ENCODE measurements around the gene KRT83.

KRT83 gene

DNA sequence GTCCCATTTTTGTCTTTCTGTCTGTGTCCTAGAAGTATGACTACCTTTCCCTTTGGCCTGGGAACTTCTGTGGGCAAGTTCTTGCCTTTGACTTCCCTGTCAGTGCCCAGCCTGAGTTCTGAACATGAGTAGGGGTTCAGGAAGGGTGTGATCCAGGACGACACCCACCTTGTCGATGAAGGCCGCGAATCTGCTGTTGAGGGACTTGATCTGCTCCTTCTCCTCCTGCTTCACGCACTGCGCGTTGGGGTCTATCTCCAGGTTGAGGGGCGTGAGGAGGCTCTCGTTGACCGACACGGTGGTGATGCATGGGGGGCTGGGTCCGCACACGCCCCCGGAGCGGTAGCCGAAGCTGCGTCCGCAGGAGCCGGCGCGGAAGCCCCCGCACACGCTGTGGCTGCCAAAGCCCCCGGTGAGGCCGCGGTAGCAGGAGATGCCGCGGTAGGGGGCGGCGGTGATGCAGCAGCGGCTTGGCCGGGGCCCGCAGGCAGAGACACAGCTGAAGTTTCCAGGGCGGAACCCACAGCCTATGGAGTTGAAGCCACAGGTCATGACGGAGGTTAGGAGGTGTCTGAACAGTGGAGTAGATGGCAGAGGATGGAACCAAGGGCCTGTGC, at the start of gene KRT83:
KRT83 (minus strand) TSS at position 615 of the 617 bp plus-strand sequence; CDS start at position 552, 63 bp downstream.
- no peak for DNase-seq

DNA sequence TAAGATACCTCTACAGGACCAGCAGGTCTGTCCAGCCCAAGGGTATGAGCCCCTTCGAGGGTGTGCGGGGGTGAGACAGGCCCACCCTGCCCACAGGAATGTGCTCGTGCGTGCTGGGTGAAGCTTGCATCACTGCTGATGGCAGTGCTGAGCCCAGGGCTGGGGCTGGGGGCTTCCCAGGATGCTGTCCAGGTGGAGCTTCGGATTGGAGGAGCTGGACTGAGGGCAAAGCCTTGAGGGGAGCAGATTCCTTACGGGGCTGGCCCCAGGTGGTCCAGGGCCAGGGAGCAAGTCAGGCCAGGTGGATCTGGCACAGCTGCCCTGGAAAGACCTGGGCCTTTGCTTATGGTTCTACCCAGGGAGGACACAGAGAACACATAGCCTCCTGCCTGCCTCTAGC, 48.6 kb upstream of the KRT83 start:
- no peak for DNase-seq

DNA sequence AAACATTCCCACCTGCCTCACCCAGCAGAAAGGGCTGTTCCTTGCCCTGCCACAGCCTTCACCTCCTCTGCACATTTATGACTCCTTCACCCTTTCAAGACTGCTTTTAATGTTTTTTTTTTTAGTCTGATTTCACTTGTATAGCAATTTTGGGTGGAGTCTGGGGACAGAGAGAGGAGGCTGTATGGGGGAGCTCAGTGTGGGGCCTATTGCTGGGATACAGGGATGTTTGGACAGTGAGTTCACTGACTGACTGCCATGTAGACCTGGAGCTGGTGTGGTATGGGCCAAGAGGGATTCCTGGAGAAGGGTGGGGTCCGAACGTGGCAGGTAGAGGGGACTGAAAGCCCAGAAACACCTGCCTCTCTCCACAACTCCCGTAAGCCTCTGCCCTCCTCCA, 48.0 kb upstream of the KRT83 start:
- no peak for DNase-seq

DNA sequence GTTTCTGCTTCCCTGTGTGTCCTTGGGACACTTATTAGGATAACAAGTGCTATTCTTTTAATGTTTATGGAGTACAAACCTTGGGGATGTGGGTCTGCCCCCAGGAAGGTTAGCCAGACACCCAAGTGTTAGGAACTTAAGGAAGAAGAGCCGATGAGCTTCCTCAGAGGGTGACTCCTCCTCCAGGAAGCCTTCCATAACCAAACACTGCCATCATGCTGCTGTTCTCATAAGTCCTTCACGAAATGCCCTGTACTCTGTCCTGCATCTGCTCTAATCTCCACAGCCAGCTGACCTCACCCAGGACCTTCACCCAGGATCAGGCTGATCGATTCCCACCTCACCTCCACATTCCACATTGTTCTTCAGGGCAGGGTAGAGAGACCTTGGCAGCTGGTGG, 47.3 kb upstream of the KRT83 start:
- DNase-seq: no peak

DNA sequence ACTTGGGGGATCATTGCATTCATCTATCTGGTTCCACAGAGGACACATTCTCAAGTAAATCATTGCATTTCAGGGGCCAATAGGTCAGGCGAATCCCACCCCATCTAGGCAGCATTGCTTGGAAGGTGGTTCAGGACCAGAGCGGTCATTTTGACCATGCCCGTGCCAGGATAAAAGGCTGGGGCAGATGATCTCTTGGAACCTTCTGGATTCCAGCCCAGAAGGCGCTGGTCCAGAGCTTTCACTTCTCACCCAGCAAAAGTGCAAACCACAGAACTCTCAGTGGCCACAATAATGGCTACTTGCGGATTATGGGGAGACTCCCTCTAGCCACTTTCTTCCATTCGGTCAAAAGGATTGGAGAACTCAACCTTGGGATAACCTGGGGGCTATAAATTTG, 46.7 kb upstream of the KRT83 start:
- no peak for DNase-seq

DNA sequence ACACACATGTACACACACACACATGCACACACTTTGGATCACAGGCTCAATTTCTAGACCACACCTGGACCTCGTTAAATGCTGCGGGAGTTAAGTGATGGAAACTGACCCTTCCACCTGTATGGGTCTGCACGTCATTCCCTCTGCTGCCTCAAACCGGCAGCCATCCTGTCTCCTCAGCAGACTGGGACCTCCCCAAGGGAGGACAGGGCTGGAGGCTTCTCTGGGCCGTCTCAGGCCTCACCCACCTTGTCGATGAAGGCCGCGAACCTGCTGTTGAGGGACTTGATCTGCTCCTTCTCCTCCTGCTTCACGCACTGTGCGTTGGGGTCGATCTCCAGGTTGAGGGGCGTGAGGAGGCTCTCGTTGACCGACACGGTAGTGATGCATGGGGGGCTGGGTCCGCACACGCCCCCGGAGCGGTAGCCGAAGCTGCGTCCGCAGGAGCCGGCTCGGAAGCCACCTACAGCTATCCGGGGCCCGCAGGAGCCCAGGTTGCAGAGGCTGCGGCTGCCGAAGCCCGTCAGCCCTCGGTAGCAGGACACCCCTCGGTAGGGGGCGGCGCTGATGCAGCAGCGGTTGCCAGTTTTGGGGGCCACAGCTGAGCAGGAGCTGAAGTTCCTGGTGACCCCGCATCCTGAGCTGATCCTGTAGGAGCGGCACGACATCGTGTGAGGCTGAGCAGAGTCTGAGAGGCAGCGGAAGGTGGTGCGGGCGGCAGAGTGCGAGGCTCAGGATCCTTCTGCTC, 45.7 kb upstream of the KRT83 start, which contains the start of gene KRT85:
KRT85 (minus strand) TSS at position 744 of the 748 bp plus-strand sequence; CDS start at position 668, 76 bp downstream.
- DNase-seq: no peak

DNA sequence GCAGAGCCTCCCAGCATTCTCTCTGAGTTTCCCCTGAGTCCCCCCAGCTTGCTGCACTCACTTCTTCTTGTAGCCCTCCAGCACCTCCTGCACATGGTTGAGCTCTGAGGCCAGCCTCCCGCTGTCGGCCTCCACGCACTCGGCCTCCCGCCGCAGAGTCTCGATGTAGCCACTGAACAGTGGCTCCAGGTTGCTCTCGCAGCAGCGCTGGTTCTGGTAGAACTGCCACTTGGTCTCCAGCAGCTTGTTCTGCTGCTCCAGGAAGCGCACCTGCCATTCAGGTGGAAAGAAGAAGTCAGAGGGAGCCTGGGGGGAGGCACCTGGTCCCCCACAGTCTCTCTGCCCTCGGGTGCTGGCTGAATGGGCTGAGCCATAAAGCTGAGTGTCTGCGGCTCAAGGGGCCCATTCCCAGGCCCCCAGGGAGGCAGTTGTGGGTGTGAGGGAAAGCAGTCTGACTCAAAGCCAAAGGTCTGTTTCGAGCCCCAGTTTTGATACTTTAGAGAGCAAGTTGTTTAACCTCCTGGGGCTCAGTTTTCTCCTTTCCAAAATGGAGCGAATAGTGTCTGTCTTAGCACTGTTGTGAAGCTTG, 43.8 kb upstream of the KRT83 start:
- peak in 2 of 3 experiments; percentile 25 to 49 for DNase-seq

DNA sequence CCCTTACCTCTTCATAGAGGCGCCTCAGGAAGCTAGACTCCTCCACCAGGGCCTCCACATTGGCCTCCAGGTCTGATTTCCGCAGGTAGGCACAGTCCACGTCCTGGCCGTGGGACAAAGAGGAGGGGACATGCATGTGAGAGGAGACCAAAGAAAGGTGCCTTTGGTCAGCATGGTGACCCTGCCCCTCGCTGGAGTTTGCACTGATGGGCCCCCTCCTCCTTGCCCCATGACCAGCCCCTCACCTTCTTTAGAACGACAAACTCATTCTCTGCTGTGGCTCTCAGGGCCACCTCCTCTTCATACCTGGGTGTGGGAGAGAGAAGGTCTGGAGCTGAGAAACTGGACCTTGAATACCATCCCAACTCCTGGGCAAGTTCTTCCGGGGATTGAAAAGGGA, 42.9 kb upstream of the KRT83 start:
- DNase-seq: no peak

DNA sequence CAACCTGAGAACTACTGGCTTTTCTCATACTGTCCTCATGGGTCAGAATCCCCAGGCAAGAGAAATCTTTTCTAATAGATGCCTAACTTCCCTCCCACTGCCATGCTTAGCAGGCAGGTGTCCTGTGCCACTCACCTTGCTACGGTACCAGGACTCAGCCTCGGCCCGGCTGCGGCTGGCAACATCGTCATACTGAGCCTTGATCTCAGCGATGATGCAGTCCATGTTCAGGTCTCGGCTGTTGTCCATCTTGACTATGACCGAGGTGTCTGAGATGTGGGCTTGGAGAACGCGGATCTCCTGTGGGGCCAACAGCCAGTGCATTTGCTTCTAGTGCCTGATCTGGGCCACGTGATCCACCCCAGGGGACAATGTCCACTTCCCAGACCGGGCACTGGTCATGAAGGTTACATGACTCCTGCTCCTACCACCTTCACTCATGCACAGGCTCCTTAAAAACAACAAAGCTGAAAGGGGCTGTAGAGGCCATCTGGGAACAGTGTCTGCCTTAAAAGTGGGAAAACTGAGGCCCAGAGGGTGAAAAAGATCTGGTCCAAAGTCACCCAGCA, 42.0 kb upstream of the KRT83 start:
- no peak for DNase-seq

DNA sequence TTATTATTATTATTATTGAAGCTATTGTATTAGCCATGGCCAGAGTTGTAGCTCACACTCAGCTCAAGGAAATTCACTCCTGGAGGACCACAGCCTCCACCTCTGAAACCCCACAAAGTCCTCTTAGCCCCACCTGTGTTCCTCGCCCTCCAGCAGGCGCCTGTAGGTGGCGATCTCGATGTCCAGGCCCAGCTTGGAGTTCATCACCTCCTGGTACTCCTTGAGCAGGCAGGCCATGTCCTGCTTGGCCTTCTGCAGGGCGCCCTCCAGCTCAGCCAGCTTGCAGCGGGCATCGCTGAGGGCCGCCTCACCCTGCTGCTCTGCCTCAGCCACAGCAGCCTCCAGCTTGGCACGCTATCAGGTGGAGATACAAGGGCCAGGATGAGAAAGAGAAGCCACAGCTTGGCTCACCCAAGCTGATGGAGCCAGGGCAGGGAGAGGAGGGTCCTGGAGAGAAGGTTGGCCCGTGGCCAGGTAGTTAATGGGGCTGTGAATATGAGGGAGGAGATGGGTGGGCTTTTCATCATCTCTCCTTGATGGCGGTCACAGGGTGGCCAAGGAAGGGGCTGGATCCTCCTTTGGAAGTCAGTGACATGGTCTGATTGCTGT, 41.0 kb upstream of the KRT83 start:
- DNase-seq: no peak

DNA sequence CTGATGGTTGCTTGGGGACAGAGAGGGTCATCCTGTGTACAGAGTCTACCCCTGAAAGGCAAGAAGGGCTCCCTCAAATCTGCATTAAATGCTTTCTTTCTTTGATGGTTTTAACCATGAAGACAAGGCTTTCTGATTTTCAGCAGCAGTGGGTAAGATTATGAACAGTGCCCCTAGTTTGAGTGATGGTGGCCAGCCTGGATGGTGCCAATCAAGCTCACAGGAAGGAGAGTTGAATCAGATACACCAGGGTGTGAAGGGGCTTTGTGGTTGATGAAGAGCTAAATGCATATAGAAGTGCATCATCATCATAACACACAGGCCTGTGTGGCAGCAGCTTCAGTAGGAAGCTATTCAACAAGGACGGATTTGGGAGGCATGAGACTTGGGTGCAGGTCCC, 40.4 kb upstream of the KRT83 start:
- no peak for DNase-seq

DNA sequence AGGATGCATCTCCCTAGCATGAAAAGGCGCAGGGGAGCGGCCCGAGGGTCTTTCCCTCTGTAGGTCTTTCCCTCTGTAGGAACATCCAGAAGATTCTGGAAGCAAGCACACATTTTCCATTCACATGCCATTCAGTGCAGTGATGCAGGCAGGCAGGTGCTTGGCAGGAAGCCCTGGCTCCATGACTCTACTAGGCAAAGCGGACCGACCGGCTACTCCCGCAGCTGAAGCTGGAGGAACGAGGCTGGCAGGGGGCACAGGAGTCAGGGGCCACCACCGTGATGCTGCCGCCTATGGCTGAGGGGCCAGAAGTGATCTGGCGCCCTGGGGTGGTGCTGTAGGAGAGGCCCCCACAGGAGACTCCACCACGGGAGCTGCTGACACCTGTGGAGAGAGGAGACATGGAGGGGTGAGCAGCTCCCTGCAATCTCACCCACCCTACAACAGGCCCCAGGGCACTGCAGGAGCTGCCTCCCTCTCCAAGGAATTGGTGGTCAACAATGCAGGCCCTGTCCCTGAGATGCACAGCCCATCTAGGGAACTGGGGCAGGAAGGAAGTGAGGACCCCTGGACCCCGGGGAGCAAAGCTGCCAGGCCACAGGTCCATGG, 39.6 kb upstream of the KRT83 start:
- no peak for DNase-seq

DNA sequence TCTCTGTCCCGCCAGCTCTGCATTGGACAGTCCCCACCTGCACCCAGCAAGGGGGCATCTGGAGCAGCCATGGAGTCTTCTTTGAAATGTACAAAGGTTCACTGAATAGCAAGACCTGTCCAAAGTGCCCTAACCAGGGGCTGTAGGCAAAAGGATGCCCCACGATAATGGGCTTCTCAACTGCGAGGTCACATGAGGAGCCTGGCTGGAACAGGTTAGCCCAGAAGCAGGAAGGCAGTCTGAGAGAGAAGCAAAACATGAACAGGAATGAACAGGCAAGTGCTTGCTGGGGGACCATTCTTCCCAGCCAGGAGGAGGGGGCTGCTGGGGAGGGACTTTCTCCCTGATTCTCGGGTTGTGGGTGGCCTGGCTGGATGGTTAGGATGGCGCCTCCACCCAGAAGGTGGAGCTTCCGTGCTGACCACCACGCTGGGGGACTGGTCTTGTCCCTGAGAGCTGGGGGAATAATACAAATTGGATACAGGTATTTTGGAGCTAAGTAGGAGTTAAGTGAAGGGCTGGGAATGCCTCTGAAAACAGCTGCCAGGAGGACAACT, 39.0 kb upstream of the KRT83 start:
- no peak for DNase-seq

DNA sequence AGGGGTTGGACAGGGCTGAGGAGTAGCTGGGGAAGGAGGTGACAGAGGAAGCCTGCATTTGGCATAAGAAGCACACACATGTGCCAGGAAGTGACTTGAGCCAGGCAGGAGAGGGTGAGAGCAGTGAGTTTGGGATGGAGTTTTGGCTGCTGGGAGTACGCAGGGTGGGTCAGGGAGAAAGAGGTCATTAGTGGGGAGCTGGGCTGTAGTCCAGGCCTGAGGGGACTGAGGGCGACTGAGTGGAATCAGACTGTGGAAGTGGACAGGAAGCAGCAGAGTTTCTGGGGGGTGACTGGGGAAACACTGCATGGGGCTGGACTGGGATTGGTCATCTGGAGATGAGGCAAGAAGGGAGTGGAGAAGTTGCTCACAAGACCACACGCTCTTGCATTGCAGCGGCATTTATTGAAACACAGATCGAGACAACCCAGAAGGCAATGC, 38.4 kb upstream of the KRT83 start:
- DNase-seq: no peak

DNA sequence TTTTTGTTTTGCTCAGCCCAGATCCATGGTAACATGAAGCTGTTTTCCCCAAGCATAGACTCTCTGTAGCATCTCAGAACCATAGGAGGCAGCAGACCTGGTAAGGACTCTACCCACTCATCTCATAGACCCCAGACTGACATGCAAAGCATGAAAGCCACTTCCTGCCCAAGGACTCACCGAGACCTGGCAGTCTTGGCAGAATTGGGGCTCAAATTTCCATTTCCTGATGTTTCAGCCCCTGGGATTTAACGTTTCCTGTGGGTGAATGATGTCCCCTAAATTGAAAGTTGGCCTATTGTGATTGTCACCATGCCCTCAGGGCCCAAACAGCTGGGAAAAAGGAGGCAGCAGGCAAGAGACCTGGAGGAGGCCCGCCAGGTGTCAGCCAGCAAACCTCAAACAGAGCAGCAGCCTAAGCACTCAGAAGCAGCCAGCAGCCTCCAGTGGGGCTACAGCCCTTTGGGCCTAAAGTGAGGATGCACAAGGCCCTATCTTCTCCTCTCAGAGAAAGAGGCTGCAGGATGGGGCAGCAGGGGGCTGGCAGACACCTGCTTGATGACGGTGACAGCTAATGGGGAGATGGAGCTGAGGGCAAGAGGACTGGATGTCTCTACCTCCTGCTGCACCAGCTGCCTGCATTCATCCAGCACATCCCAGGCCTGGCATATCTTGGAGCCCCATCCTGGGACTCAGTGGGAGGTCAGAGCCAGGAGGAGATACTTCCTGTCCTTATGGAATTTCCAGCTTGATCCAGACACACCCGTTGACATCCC, 37.6 kb upstream of the KRT83 start:
- no peak for DNase-seq

DNA sequence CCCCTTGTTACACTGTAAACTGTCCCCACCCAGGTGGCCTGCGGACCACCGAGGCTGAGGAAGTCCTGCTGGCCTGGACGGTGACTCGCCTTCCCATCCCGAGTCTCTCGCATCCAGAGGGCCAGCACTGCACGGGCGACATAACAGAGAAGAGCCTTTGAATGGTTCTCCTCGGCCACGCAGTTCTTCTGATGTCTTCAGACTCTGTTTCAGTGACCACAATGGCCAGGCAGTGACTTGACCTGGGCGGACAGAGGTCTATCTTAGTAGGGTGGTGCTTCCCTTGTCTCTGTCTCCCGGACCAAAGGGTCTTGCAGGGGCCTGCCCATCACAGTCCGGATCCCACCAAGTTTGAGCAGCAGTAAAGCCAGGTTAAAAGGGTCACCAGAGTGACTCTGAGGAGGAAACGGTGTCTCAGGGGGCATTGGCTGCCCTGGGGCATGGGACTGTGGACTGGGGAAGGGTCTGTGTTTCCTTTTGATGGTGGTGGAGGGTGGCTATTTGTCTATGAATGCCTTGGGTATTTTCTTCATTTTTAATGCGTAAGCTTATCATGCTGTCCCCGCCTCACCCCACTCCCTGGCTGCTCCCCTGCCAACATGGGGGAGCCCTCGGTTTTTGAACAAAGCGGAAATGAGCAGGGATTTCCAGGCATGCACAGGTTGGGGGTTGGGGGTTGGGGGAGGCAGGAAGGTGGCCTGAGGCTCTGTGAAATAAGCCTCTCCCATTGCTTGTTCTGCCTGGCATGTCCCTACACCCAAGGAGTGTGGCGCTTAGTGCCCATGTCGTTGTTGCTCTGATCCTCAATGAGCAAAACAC, 35.8 kb upstream of the KRT83 start:
- no peak for DNase-seq

DNA sequence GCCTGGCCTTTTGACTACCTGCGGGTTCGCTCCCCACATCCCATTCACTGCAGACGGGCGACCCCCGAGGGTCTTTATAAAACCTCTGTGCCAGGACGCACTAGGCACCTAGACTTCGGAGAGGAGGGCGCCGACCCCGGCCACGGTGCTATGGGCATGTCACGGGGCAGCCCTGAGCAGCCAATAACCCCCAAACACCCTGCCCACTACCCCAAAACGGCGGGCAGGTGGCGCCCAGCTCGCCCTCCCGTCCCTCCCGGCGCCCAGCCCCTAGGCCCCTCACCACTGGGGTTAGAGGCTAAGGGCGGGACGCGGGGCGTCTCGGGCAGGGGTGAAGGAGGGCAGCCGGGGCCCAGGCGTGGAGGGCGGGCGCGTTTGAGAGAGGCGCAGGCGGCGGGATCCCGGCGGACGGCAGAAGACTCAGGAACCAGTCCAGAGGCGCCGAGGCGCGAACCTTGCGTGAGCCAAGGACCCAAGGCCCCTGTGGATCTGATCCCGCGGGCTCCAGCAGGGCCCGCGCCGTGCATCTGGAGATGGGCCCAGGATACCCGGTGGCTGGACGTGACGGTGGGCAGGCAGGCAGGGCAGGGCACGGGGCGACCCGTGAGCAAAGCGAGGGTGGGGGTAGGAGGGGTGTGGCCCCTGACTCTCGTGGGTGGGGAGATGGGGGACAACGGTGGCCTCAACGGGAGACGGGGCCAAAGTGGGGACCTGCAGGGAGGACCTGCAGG, 35.0 kb upstream of the KRT83 start:
- DNase-seq: no peak

DNA sequence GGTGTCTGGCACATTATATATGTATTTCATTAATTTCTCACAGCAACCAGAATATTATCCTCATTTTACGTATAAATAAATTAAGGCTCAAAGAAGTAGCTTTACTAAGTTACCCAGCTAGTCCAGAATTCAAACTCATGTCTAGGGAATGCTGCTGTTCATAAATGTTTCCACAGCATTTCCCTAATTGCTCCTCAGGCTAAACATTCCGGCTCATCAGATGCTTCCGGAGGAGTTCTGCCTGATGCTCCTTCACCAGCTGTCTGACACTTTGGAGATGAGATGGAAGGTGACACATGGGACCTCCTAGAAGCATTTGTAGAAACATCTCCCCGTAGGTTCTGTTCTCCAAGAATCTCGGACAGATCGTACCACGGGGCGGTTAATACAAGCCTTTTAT, 34.0 kb upstream of the KRT83 start:
- no peak for DNase-seq

DNA sequence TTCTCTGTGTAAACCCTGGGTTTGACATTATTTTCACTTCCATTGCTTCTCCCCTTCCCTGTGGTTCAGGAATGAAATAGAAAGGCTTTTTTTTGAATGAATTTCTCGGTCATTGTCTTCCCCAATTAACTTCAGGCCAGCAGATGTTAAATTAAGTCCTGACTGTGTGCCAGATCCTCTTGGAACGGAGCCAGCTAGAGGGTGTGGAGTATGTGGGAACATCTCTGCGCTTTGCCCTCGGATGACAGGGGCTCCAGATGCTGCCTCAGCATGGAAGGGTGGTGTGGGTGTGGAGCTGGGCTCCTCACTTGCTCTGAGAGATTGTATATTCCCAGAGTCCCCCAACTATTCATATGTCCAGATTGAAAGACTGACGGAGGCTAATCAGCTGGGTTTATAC, 33.0 kb upstream of the KRT83 start:
- peak in 1 of 3 experiments; percentile 35 for DNase-seq

DNA sequence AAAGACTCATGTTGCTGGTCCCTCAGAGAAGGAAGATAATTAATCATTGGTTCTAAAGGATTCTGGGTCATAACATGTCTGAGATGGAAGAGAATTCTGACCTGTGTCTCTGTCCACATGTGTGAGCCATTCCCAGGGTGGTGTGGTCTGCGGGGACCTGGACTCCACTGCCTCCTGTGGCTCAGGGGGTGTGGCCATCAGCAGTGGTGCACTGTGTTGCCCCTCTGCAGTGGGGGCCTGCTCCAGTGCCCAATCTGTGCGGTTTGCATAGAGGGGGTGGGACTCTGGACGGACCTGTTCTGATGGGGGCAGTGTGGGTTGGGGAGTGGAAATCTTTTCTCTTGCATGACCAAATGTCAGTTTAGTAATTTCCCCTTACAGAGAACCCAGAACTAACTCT, 32.6 kb upstream of the KRT83 start:
- no peak for DNase-seq
